Measurements from ENCODE around the gene CHDH. TPM values are rescaled to one million over a fixed set of nuclear protein-coding genes. Genes with fewer than 3 reads are reported as not detected.

CHDH gene
- total RNA-seq, 3 donors from 2014 or later (not counting 1 experiment from before 2014, with no cell fraction given): 0.02 to 1.6 (median 0.09) TPM

DNA sequence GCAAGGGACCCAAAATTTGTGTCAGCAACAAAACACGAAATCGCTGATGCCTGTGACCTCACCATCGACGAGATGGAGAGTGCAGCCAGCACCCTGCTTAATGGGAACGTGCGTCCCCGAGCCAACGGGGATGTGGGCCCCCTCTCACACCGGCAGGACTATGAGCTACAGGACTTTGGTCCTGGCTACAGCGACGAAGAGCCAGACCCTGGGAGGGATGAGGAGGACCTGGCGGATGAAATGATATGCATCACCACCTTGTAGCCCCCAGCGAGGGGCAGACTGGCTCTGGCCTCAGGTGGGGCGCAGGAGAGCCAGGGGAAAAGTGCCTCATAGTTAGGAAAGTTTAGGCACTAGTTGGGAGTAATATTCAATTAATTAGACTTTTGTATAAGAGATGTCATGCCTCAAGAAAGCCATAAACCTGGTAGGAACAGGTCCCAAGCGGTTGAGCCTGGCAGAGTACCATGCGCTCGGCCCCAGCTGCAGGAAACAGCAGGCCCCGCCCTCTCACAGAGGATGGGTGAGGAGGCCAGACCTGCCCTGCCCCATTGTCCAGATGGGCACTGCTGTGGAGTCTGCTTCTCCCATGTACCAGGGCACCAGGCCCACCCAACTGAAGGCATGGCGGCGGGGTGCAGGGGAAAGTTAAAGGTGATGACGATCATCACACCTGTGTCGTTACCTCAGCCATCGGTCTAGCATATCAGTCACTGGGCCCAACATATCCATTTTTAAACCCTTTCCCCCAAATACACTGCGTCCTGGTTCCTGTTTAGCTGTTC lies 34.9 kb downstream of the CHDH start:
- Mint-ChIP-seq H3K27me3 (ENCODE audit: low read depth in 2 of 2) (no peaks in the 10 kb centered on the region), H3K4me3 (no peak overlapping the region), H3K36me3 (no peaks in the 10 kb centered on the region), H3K4me1 (no peaks in the 10 kb centered on the region), H3K27ac (no peak overlapping the region), H3K9me3 (no peaks in the 10 kb centered on the region)
- TF ChIP-seq, protein P1, sequence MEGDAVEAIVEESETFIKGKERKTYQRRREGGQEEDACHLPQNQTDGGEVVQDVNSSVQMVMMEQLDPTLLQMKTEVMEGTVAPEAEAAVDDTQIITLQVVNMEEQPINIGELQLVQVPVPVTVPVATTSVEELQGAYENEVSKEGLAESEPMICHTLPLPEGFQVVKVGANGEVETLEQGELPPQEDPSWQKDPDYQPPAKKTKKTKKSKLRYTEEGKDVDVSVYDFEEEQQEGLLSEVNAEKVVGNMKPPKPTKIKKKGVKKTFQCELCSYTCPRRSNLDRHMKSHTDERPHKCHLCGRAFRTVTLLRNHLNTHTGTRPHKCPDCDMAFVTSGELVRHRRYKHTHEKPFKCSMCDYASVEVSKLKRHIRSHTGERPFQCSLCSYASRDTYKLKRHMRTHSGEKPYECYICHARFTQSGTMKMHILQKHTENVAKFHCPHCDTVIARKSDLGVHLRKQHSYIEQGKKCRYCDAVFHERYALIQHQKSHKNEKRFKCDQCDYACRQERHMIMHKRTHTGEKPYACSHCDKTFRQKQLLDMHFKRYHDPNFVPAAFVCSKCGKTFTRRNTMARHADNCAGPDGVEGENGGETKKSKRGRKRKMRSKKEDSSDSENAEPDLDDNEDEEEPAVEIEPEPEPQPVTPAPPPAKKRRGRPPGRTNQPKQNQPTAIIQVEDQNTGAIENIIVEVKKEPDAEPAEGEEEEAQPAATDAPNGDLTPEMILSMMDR (IDR thresholded peaks at IDR 0.05): no peak
- Histone ChIP-seq H3K4me1 (ENCODE audit: control insufficient read depth, insufficient read depth, low read length) (no peaks in the 10 kb centered on the region), H3K27ac (ENCODE audit: low read length) (no peak overlapping the region), H3K27me3 (ENCODE audit: control insufficient read depth, insufficient read depth, low read length) (no peaks in the 10 kb centered on the region), H3K4me3 (ENCODE audit: low read length) (no peak overlapping the region), H3K36me3 (ENCODE audit: control insufficient read depth, insufficient read depth, low read length) (no peaks in the 10 kb centered on the region), H3K9me3 (ENCODE audit: control insufficient read depth, insufficient read depth, low read length) (no peaks in the 10 kb centered on the region)
- DNase-seq (no peak), ATAC-seq (no peak)
- 91% methylated on average over 24 of the region's 24 CpGs for WGBS (ENCODE audit: insufficient coverage)
- intact Hi-C loops (cut with micrococcal nuclease): no loop called here

DNA sequence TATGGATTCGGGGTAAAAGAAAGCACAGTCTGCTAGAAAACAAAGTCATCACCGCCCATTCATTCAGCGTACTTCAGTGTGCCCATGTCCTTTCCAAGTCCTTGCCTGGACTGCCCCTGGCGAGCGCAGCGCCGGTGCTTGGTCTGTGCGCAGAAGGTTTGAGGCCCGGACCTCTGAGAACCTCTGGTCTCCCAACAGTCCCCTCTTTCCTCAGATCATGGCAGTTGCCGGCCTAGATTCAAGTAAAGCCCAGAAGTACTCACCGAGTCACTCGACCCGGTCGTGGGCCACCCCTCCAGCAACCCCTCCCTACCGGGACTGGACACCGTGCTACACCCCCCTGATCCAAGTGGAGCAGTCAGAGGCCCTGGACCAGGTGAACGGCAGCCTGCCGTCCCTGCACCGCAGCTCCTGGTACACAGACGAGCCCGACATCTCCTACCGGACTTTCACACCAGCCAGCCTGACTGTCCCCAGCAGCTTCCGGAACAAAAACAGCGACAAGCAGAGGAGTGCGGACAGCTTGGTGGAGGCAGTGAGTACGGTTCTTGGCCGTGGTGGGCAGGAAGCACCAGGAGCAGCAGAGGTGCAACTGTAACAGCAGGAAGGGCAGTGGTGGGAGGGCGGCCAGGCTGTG lies 36.3 kb downstream of the CHDH start:
- Mint-ChIP-seq H3K27me3 (ENCODE audit: low read depth in 2 of 2) (no peaks in the 10 kb centered on the region), H3K4me1 (no peaks in the 10 kb centered on the region), H3K9me3 (no peaks in the 10 kb centered on the region), H3K4me3 (no peak overlapping the region), H3K27ac (no peak overlapping the region), H3K36me3 (no peaks in the 10 kb centered on the region)
- Histone ChIP-seq H3K4me1 (ENCODE audit: control insufficient read depth, insufficient read depth, low read length) (no peaks in the 10 kb centered on the region), H3K27me3 (ENCODE audit: control insufficient read depth, insufficient read depth, low read length) (no peaks in the 10 kb centered on the region), H3K36me3 (ENCODE audit: control insufficient read depth, insufficient read depth, low read length) (no peaks in the 10 kb centered on the region), H3K9me3 (ENCODE audit: control insufficient read depth, insufficient read depth, low read length) (no peaks in the 10 kb centered on the region), H3K27ac (ENCODE audit: low read length) (no peak overlapping the region), H3K4me3 (ENCODE audit: low read length) (no peak overlapping the region)
- ATAC-seq (no peak), DNase-seq (no peak)
- 92% methylated on average over 28 of the region's 28 CpGs for WGBS (ENCODE audit: insufficient coverage)
- TF ChIP-seq, protein P1 (IDR thresholded peaks at IDR 0.05): no peak
- intact Hi-C loops (cut with micrococcal nuclease): no loop called here

DNA sequence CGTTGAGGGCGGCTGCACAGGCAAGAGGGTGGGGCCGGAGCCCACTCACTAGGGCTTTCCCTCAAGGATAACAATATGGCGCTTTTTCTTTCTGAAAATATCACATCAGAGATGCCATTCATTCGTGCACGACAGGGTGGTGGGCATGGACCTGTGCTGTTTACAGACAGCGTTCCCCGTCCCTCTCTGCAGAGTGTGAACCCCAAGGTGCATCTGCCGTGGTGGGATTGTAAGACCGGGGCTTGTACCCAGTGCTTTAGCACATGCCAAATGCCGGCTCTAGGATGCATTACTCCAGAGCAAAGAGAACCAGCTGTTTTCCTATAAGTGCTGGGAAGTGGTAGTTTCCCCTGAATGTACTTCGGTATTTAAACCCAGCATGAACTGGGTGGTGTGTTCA lies 37.0 kb downstream of the CHDH start:
- TF ChIP-seq, protein P1 (IDR thresholded peaks at IDR 0.05): no peak
- DNase-seq (no peak), ATAC-seq (no peak)
- 88% methylated on average over 12 of the region's 12 CpGs for WGBS (ENCODE audit: insufficient coverage)
- Histone ChIP-seq H3K4me1 (ENCODE audit: control insufficient read depth, insufficient read depth, low read length) (no peaks in the 10 kb centered on the region), H3K27ac (ENCODE audit: low read length) (no peak overlapping the region), H3K9me3 (ENCODE audit: control insufficient read depth, insufficient read depth, low read length) (no peaks in the 10 kb centered on the region), H3K36me3 (ENCODE audit: control insufficient read depth, insufficient read depth, low read length) (no peaks in the 10 kb centered on the region), H3K4me3 (ENCODE audit: low read length) (no peak overlapping the region), H3K27me3 (ENCODE audit: control insufficient read depth, insufficient read depth, low read length) (no peaks in the 10 kb centered on the region)
- H3K4me1 Mint-ChIP-seq: no peaks in the 10 kb centered on the region
- H3K9me3 Mint-ChIP-seq: no peaks in the 10 kb centered on the region
- no peaks in the 10 kb centered on the region for H3K27me3 Mint-ChIP-seq (ENCODE audit: low read depth in 2 of 2)
- intact Hi-C loops (cut with micrococcal nuclease): no loop called here
- no peak overlapping the region for H3K4me3 Mint-ChIP-seq
- no peaks in the 10 kb centered on the region for H3K36me3 Mint-ChIP-seq
- no peak overlapping the region for H3K27ac Mint-ChIP-seq
